GM23248 (cell line): ENCODE data around the gene CYP39A1. TPM values are rescaled to one million over a fixed set of nuclear protein-coding genes. Genes with fewer than 3 reads are reported as not detected.

ENCODE experiments used
- DNase-seq: peaks from one replicate; pipeline ENCODE4 v3.0.0-alpha.2; 2015
- H2AFZ ChIP-seq: fragments of 200-600 bp; sonication (generic); 2 replicates; pipeline ENCODE4 v1.6.1; 2016; ENCODE audit warnings: antibody characterized with exemption
- H3F3A ChIP-seq: fragments of 200-600 bp; sonication (generic); 2 replicates; pipeline ENCODE4 v1.6.1; 2016; ENCODE audit warnings: mild to moderate bottlenecking, antibody characterized with exemption, mixed run types; ENCODE audit not compliant: insufficient read depth
- H3K27ac ChIP-seq: fragments of 200-600 bp; sonication (generic); 2 replicates; pipeline ENCODE4 v1.5.1; 2016; ENCODE audit warnings: mild to moderate bottlenecking
- H3K27me3 ChIP-seq: fragments of 200-600 bp; sonication (generic); replicated peaks from 2 replicates; pipeline ENCODE4 v1.6.1; 2016; ENCODE audit warnings: mild to moderate bottlenecking; ENCODE audit not compliant: insufficient read depth
- H3K36me3 ChIP-seq: fragments of 200-600 bp; sonication (generic); 2 replicates; pipeline ENCODE4 v1.6.1; 2016; ENCODE audit warnings: low read depth, mild to moderate bottlenecking
- H3K4me1 ChIP-seq: fragments of 200-600 bp; sonication (generic); 2 replicates; pipeline ENCODE4 v1.6.1; 2016; ENCODE audit warnings: mild to moderate bottlenecking; ENCODE audit not compliant: insufficient read depth
- H3K4me2 ChIP-seq: fragments of 200-600 bp; sonication (generic); one replicate; pipeline ENCODE4 v1.6.1; 2016; ENCODE audit warnings: mild to moderate bottlenecking; ENCODE audit not compliant: unreplicated experiment
- H3K4me3 ChIP-seq: fragments of 200-600 bp; sonication (generic); 2 replicates; pipeline ENCODE4 v1.5.1; 2016; ENCODE audit warnings: mild to moderate bottlenecking
- H3K79me2 ChIP-seq: fragments of 200-600 bp; sonication (generic); 2 replicates; pipeline ENCODE4 v1.6.1; 2016; ENCODE audit warnings: mild to moderate bottlenecking; ENCODE audit not compliant: insufficient read depth
- H3K9ac ChIP-seq: fragments of 200-600 bp; sonication (generic); 2 replicates; pipeline ENCODE4 v1.6.1; 2016; ENCODE audit warnings: mild to moderate bottlenecking
- H3K9me2 ChIP-seq: fragments of 200-600 bp; sonication (generic); 2 replicates; pipeline ENCODE4 v1.6.1; 2016; ENCODE audit warnings: mixed run types, mild to moderate bottlenecking, moderate library complexity; ENCODE audit not compliant: insufficient read depth
- H3K9me3 ChIP-seq: fragments of 200-600 bp; sonication (generic); one replicate; pipeline ENCODE4 v1.6.1; 2017; ENCODE audit warnings: low read depth
- H4K20me1 ChIP-seq: fragments of 200-600 bp; sonication (generic); 2 replicates; pipeline ENCODE4 v1.6.0; 2016; ENCODE audit not compliant: insufficient read depth
- EZH2 ChIP-seq: fragments of 200-600 bp; sonication (generic); IDR thresholded peaks from 2 replicates; pipeline ENCODE4 v1.6.1; 2018; ENCODE audit warnings: antibody characterized with exemption, mild to moderate bottlenecking; ENCODE audit not compliant: insufficient read depth, poor library complexity, severe bottlenecking
- EZH2phosphoT487 ChIP-seq: fragments of 200-600 bp; sonication (generic); IDR thresholded peaks from 2 replicates; pipeline ENCODE4 v1.6.1; 2018; ENCODE audit warnings: antibody characterized with exemption, moderate library complexity, mild to moderate bottlenecking, low read depth; ENCODE audit not compliant: insufficient read depth
- WGBS, 2 experiments: methylation state at CpG; one replicate each; pipeline ENCODE4 v1.1.6; 2015 to 2017; ENCODE audit warnings: low lambda C conversion rate in 2 of 2, low coverage in 1 of 2; ENCODE audit errors: missing lambda C conversion rate in 2 of 2; 5-methylcytosine and 5-hydroxymethylcytosine counted together
- in situ Hi-C: fragments of 300-500 bp; cut with MboI; formaldehyde crosslinking; loops from 2 replicates; pipeline ENCODE4 v1.15.0; 2020
- polyA plus RNA-seq: library from polyadenylated mRNA; unstranded; fragments of >200 nt; fragmentation: Nextera tagmentation; extraction: Ambion mirVana; gene quantifications from 2 replicates; pipeline ENCODE4 v1.2.1, GENCODE V29; 2016
- total RNA-seq: library from RNA; depleted of rRNA; stranded (reverse); fragments of >200 nt; shearing (Covaris generic); gene quantifications from 2 replicates; pipeline ENCODE4 v1.2.3, GENCODE V29; 2014

CYP39A1 gene
- total and polyA plus RNA-seq, 2 experiments from 2014 or later = 0.46 TPM; not detected in 1

- Histone ChIP-seq H3K9me3 (no peaks in the 10 kb centered on the region), H3K9me2 (no peaks in the 10 kb centered on the region), H4K20me1 (no peaks in the 10 kb centered on the region), H3F3A (peaks cover 5% of the 10 kb centered on the region; the same call in 1 of the 2 replicates), H3K36me3 (no peaks in the 10 kb centered on the region), H3K27me3 (no peaks in the 10 kb centered on the region), H3K4me1 (peaks cover 12% of the 10 kb centered on the region), H3K4me3 (no peak overlapping the region), H3K79me2 (no peaks in the 10 kb centered on the region), H3K4me2 (no peak overlapping the region), H3K27ac (no peak overlapping the region), H3K9ac (no peak overlapping the region), H2AFZ (no peak overlapping the region)
- in situ Hi-C loops = no loop called here
- peak; percentile 32 for DNase-seq
- WGBS, 2 experiments = 86 to 93% methylated on average over 2 of the region's 2 CpGs
- TF ChIP-seq EZH2 (no peak), EZH2phosphoT487 (no peak)
These were observed 14.0 kb downstream of the CYP39A1 start for GRCh38 chr6:46638650-46639049.

- Histone ChIP-seq H3K36me3 (no peaks in the 10 kb centered on the region), H3K4me3 (no peak overlapping the region), H3K27ac (peak overlapping the region; percentile 53), H3K9me3 (no peaks in the 10 kb centered on the region), H3K4me1 (peaks cover 12% of the 10 kb centered on the region), H3K9ac (peak overlapping the region; percentile 48), H3K27me3 (no peaks in the 10 kb centered on the region), H4K20me1 (no peaks in the 10 kb centered on the region), H3K9me2 (no peaks in the 10 kb centered on the region), H3K79me2 (no peaks in the 10 kb centered on the region), H3F3A (peaks cover 5% of the 10 kb centered on the region; the same call in 1 of the 2 replicates), H3K4me2 (no peak overlapping the region), H2AFZ (peak overlapping the region; percentile 46)
- in situ Hi-C loops = no loop called here
- TF ChIP-seq EZH2phosphoT487 = no peak
- no peak for TF ChIP-seq EZH2
- WGBS, 2 experiments = 100% methylated on average over 1 of the region's 1 CpG
- DNase-seq = no peak
These were observed 14.7 kb downstream of the CYP39A1 start for GRCh38 chr6:46637933-46638332.

GRCh38 chr6:46637145-46637544 lies 15.5 kb downstream of the CYP39A1 start:
- Histone ChIP-seq H3K9ac (peak overlapping the region; percentile 65), H3K9me3 (no peaks in the 10 kb centered on the region), H3K4me1 (peaks cover 12% of the 10 kb centered on the region), H3K4me2 (peak overlapping the region; percentile 60), H3K79me2 (no peaks in the 10 kb centered on the region), H3K27me3 (no peaks in the 10 kb centered on the region), H3K27ac (peak overlapping the region; percentile 79), H3F3A (peaks cover 5% of the 10 kb centered on the region; the same call in 1 of the 2 replicates), H3K9me2 (no peaks in the 10 kb centered on the region), H3K4me3 (no peak overlapping the region), H4K20me1 (no peaks in the 10 kb centered on the region), H3K36me3 (no peaks in the 10 kb centered on the region), H2AFZ (peak overlapping the region; percentile 46)
- in situ Hi-C loops = no loop called here
- DNase-seq = peak; percentile 97
- no peak for TF ChIP-seq EZH2
- no peak for TF ChIP-seq EZH2phosphoT487
- WGBS, 2 experiments = 20 to 22% methylated on average over 5 of the region's 5 CpGs

GRCh38 chr6:46635462-46635861 lies 17.2 kb downstream of the CYP39A1 start:
- Histone ChIP-seq H2AFZ (no peak overlapping the region), H3K4me2 (no peak overlapping the region), H3F3A (peaks cover 5% of the 10 kb centered on the region; the same call in 1 of the 2 replicates), H3K9me2 (no peaks in the 10 kb centered on the region), H4K20me1 (no peaks in the 10 kb centered on the region), H3K79me2 (no peaks in the 10 kb centered on the region), H3K4me3 (no peak overlapping the region), H3K27me3 (no peaks in the 10 kb centered on the region), H3K9me3 (no peaks in the 10 kb centered on the region), H3K4me1 (peaks cover 12% of the 10 kb centered on the region), H3K27ac (no peak overlapping the region), H3K9ac (no peak overlapping the region), H3K36me3 (no peaks in the 10 kb centered on the region)
- TF ChIP-seq EZH2phosphoT487 (no peak), EZH2 (no peak)
- WGBS, 2 experiments = 90 to 91% methylated on average over 6 of the region's 6 CpGs
- DNase-seq = no peak
- in situ Hi-C loops = no loop called here

- Histone ChIP-seq H3K4me3 (no peak overlapping the region), H4K20me1 (no peaks in the 10 kb centered on the region), H3K79me2 (no peaks in the 10 kb centered on the region), H2AFZ (no peak overlapping the region), H3K4me2 (no peak overlapping the region), H3K27ac (no peak overlapping the region), H3K9me2 (no peaks in the 10 kb centered on the region), H3K4me1 (peaks cover 5% of the 10 kb centered on the region; the same call in 1 of the 2 replicates), H3F3A (peaks cover 5% of the 10 kb centered on the region; the same call in 1 of the 2 replicates), H3K36me3 (no peaks in the 10 kb centered on the region), H3K9ac (no peak overlapping the region), H3K27me3 (no peaks in the 10 kb centered on the region), H3K9me3 (no peaks in the 10 kb centered on the region)
- TF ChIP-seq EZH2 (no peak), EZH2phosphoT487 (no peak)
- WGBS, 2 experiments = 93 to 96% methylated on average over 1 of the region's 1 CpG
- no peak for DNase-seq
- in situ Hi-C loops = no loop called here
These were observed 20.6 kb downstream of the CYP39A1 start for GRCh38 chr6:46632053-46632452.
